Measurements from ENCODE around the gene HMGN4. TPM values are rescaled to one million over a fixed set of nuclear protein-coding genes. Genes with fewer than 3 reads are reported as not detected.

HMGN4 gene
- total RNA-seq, 1 donor from 2014 or later = 37.6 TPM

DNA sequence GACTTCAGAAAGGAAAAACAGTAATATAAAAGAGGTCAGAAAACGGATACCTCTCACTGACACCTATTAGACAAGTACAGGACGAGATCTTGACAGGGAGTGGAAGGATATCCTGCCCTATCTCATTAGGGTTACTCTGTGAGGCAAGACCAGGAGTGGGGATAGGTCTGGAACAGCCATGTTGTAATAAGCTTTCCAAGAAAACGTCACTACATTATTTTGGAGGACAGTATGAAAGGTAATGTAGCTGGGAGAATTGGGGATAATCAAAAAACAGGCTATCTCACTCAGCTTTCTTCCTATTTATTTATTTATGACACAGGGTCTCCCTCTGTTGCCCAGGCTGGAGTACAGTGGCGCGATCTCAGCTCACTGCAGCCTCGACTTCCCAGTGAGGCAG lies 25.3 kb downstream of the HMGN4 start:
- peaks cover 2% of the 10 kb centered on the region for H3K4me1 Mint-ChIP-seq (ENCODE audit: unreplicated experiment)
- H3K36me3 Mint-ChIP-seq = peaks cover under 1% of the 10 kb centered on the region
- no peak for DNase-seq (ENCODE audit: extremely low spot score, unreplicated experiment)
- no peak overlapping the region for H3K27ac Mint-ChIP-seq
- peaks cover 1% of the 10 kb centered on the region for H3K27me3 Mint-ChIP-seq
- H3K4me3 Mint-ChIP-seq = no peak overlapping the region
- H3K9me3 Mint-ChIP-seq = no peaks in the 10 kb centered on the region
- TF ChIP-seq, protein P1, sequence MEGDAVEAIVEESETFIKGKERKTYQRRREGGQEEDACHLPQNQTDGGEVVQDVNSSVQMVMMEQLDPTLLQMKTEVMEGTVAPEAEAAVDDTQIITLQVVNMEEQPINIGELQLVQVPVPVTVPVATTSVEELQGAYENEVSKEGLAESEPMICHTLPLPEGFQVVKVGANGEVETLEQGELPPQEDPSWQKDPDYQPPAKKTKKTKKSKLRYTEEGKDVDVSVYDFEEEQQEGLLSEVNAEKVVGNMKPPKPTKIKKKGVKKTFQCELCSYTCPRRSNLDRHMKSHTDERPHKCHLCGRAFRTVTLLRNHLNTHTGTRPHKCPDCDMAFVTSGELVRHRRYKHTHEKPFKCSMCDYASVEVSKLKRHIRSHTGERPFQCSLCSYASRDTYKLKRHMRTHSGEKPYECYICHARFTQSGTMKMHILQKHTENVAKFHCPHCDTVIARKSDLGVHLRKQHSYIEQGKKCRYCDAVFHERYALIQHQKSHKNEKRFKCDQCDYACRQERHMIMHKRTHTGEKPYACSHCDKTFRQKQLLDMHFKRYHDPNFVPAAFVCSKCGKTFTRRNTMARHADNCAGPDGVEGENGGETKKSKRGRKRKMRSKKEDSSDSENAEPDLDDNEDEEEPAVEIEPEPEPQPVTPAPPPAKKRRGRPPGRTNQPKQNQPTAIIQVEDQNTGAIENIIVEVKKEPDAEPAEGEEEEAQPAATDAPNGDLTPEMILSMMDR (conservative IDR thresholded peaks at IDR 0.05) = no peak

DNA sequence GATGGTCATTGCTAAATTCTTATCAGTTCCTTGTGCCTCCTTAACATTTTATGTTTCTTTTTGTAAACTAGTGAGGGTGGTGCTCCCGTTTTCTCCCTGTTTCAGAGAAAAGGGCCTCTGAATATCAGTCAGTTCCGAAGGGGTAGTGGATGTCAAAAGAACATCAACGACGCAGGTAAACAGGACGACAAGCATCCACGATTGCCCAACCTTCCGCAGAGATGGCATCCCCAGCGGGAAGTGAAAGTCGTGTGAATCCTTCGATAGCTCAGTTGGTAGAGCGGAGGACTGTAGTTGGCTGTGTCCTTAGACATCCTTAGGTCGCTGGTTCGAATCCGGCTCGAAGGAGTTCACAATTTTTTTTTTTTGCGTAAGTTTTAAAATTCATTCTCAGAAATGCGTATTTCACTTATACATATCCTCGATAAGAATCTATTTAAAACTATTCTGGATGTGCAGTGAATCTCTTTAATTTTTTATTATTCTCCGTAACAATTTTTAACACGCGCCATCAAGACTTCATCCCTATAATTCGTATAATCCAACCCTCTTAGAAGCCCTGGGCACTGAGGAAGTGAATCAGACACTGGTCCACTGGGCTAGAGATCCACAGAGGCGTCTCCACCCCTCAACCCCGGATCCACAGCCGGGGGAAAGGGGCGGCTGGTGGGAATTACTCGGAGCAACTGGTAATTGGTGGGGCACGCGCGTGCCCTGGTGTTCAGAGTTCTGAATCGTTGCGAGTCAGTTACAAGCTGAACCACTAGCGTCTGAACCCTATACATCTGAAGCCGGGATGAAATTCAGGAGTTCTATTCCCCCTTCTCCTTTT lies 30.7 kb downstream of the HMGN4 start:
- Mint-ChIP-seq H3K27ac (peak overlapping the region; percentile 96), H3K4me1 (ENCODE audit: unreplicated experiment) (peaks cover 19% of the 10 kb centered on the region), H3K4me3 (peak overlapping the region; percentile 96), H3K27me3 (peaks cover 25% of the 10 kb centered on the region), H3K36me3 (peaks cover 3% of the 10 kb centered on the region), H3K9me3 (no peaks in the 10 kb centered on the region)
- TF ChIP-seq, protein P1 (conservative IDR thresholded peaks at IDR 0.05) = peak; percentile 49
- peak; percentile 97 for DNase-seq (ENCODE audit: extremely low spot score, unreplicated experiment)

DNA sequence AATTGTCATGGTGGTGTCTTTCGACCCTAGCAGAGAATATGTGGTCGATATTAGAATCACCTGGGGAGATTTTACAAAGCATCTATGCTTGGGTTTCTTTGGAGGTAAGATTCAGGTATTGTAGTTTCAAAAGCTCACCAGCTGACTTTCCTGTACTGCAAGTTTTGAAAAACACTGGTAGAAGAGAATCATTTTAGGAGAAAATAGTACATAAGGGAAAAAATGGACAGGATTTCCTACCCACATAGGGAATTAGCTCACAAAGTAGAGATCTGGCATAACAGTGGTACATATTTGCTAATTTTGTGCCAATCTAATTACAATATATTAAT lies 31.2 kb downstream of the HMGN4 start:
- TF ChIP-seq, protein P1 (conservative IDR thresholded peaks at IDR 0.05) = no peak
- Mint-ChIP-seq H3K4me3 (peak overlapping the region; percentile 96), H3K4me1 (ENCODE audit: unreplicated experiment) (peaks cover 19% of the 10 kb centered on the region), H3K36me3 (peaks cover 3% of the 10 kb centered on the region), H3K9me3 (no peaks in the 10 kb centered on the region), H3K27ac (peak overlapping the region; percentile 96), H3K27me3 (peaks cover 28% of the 10 kb centered on the region)
- DNase-seq (ENCODE audit: extremely low spot score, unreplicated experiment) = no peak

DNA sequence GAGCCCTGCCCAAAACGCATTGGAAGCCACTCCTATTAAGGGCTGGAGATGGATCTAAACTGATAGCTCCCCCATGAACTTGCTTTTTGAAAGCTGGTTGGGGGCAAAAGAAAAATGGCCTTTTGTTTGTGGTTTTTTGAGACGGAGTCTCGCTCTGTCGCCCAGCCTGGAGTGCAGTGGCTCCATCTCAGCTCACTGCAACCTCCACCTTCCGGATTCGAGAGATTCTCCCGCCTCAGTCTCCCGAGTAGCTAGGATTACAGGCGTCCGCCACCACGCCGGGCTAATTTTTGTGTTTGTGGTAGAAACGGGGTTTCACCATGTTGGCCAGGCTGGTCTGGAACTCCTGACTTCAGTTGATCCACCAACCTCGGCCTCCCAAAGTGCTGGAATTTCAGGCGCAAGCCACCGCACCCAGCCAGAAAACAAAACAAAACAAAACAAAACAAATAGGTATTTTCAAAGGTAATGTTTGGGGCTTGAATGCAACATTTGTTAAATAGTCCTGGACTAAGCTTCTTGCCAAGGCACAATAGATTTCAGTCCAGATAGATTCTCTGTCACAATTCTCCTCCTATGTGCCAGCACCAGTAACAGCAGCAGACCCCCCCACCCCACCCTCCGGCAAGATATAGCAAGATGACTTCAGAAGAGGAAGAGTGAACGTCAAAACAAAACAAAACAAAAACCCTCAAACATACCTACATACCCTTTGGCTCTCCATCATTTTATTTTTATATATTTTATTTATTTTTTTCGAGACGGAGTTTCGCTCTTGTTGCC lies 32.1 kb downstream of the HMGN4 start:
- Mint-ChIP-seq H3K4me1 (ENCODE audit: unreplicated experiment) (peaks cover 19% of the 10 kb centered on the region), H3K4me3 (no peak overlapping the region), H3K9me3 (no peaks in the 10 kb centered on the region), H3K27me3 (peaks cover 34% of the 10 kb centered on the region), H3K36me3 (peaks cover 3% of the 10 kb centered on the region), H3K27ac (no peak overlapping the region)
- TF ChIP-seq, protein P1 (conservative IDR thresholded peaks at IDR 0.05) = no peak
- no peak for DNase-seq (ENCODE audit: extremely low spot score, unreplicated experiment)

DNA sequence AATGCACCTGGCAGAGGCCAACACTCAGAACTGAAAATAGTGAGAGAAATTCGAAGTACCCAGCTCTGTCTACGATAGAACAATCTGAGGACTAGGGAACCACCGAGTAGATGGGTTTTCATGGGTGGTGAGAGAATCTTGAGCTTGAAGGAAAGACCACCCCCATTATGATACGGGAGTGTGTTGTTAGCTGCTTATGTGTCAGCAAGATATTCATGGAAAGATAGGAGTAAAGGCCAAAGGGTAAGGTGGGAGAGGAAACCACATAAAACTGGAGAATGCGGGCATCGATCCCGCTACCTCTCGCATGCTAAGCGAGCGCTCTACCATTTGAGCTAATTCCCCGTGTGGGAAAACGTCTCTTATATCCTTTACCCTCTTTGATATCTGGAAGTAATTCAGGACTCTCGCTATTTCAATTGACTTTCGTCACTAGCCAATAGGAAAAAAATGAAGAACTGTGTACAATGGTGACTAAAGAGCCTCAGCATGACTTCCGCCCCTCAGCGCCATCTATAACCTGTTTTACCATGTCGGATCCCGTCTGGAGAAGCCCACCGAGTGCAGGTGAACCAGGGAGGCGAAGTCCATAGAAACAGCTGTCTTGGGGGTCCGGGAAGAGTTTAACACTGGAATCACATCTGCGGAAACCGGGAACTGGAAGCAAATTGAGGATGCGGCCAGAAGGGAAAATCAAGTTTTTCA lies 33.6 kb downstream of the HMGN4 start:
- Mint-ChIP-seq H3K9me3 (no peaks in the 10 kb centered on the region), H3K27me3 (peaks cover 49% of the 10 kb centered on the region), H3K27ac (peak overlapping the region; percentile 96), H3K4me1 (ENCODE audit: unreplicated experiment) (peaks cover 19% of the 10 kb centered on the region), H3K36me3 (peaks cover 3% of the 10 kb centered on the region), H3K4me3 (peak overlapping the region; percentile 98)
- TF ChIP-seq, protein P1 (conservative IDR thresholded peaks at IDR 0.05) = no peak
- no peak for DNase-seq (ENCODE audit: extremely low spot score, unreplicated experiment)

All from type B pancreatic cell (in vitro differentiated cells).